ENCODE results near the gene PRIM1. TPM values are rescaled to one million over a fixed set of nuclear protein-coding genes. Genes with fewer than 3 reads are reported as not detected.
"Not testable (repeated sequence)": the region's sequence is repeated elsewhere in the genome, so short reads cannot be mapped to it uniquely, and the experiment has no call there.

PRIM1 gene
- total RNA-seq = 9.3 TPM
- long read RNA-seq, partial matches to known transcripts = 1 of 5 reads
- long read RNA-seq, other reads (novel, unspliced or antisense) = 2 of 5 reads

DNA sequence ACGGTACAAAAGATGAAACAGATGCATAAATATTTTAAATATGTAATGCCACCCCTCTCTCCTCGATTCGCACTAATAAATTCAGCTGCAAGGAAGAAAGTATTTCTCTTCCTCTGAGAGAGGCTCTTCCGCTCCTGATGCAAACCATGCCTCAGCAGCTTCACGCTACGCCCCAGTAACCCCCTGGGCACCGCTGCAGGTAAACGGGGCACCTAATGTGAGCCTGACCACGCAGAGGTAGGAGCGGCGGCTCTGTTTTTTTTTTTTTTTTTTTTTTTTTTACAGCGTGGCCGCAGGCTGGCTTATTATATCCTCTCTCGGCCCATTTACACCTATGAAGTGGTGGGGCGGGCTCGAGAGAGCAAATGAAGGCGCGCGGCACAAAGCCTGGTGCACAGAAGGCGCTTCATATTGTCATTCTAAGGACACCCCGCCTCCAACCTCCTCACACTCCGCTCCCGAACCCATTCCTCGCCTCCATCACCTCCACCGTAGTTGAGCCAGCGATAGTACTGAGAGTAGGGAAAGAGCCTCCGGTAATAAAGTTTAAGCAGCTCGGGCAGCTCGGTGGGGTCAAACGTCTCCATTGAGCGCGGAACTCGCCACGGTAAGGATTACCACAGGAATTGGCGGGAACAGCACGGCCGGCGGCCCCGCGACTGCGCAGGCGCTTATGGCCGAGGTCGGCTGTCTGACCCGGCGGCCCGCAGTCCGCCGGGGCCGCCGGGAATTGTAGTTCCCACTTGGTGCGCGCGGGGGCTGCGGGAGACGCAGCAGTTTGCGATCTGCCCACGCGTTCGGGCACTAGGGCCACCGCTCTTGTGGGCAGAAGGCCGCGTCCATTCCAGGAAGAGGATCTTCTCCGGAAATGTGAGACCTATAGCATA, at the start of gene PRIM1:
Gene PRIM1, minus strand, starts transcription at position 612 of the 887 bp plus-strand sequence. Its CDS starts 25 bp downstream, at position 587.
- Histone ChIP-seq H3K4me3 (peak within 1 kb of the TSS; percentile 79), H3K36me3 (peaks cover 10% of the 10 kb centered on the region), H3K27ac (peak within 1 kb of the TSS; percentile 33), H3K27me3 (no peaks in the 10 kb centered on the region), H3K4me1 (peaks cover 17% of the 10 kb centered on the region), H3K9me3 (no peaks in the 10 kb centered on the region)
- intact Hi-C loops (cut with DNase I) = no loop called here
- TF ChIP-seq, protein P1, sequence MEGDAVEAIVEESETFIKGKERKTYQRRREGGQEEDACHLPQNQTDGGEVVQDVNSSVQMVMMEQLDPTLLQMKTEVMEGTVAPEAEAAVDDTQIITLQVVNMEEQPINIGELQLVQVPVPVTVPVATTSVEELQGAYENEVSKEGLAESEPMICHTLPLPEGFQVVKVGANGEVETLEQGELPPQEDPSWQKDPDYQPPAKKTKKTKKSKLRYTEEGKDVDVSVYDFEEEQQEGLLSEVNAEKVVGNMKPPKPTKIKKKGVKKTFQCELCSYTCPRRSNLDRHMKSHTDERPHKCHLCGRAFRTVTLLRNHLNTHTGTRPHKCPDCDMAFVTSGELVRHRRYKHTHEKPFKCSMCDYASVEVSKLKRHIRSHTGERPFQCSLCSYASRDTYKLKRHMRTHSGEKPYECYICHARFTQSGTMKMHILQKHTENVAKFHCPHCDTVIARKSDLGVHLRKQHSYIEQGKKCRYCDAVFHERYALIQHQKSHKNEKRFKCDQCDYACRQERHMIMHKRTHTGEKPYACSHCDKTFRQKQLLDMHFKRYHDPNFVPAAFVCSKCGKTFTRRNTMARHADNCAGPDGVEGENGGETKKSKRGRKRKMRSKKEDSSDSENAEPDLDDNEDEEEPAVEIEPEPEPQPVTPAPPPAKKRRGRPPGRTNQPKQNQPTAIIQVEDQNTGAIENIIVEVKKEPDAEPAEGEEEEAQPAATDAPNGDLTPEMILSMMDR (IDR thresholded peaks at IDR 0.05) = peak; percentile 26
- DNase-seq (peak; percentile 93), ATAC-seq (peak; percentile 98)

GRCh38 chr12:56800221-56800620, 48.1 kb upstream of the PRIM1 start:
- Histone ChIP-seq H3K27ac (no peak overlapping the region), H3K9me3 (no peaks in the 10 kb centered on the region), H3K27me3 (no peaks in the 10 kb centered on the region), H3K4me1 (no peaks in the 10 kb centered on the region), H3K4me3 (no peak overlapping the region), H3K36me3 (no peaks in the 10 kb centered on the region)
- TF ChIP-seq, protein P1 (IDR thresholded peaks at IDR 0.05) = no peak
- no peak for ATAC-seq
- intact Hi-C loops (cut with DNase I) = no loop called here
- DNase-seq = no peak

GRCh38 chr12:56799345-56799744, 47.2 kb upstream of the PRIM1 start:
- H3K36me3 ChIP-seq; H3K9me3 ChIP-seq; H3K27ac ChIP-seq; H3K27me3 ChIP-seq; intact Hi-C loops (cut with DNase I); H3K4me1 ChIP-seq; ATAC-seq; DNase-seq; H3K4me3 ChIP-seq: not testable (repeated sequence)

DNA sequence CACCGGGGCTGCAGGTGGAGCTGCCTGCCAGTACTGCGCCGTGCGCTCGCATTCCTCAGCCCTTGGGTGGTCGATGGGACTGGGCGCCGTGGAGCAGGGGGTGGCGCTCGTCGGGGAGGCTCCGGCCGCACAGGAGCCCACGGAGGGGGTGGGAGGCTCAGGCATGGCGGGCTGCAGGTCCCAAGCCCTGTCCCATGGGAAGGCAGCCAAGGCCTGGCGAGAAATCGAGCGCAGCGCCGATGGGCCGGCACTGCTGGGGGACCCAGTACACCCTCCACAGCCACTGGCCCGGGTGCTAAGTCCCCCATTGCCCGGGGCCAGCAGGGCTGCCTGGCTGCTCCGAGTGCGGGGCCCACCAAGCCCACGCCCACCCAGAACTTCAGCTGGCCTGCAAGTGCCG, 43.7 kb upstream of the PRIM1 start:
- H3K9me3 ChIP-seq; intact Hi-C loops (cut with DNase I); H3K27me3 ChIP-seq; H3K4me1 ChIP-seq; H3K27ac ChIP-seq; DNase-seq; H3K4me3 ChIP-seq; H3K36me3 ChIP-seq; ATAC-seq: not testable (repeated sequence)

DNA sequence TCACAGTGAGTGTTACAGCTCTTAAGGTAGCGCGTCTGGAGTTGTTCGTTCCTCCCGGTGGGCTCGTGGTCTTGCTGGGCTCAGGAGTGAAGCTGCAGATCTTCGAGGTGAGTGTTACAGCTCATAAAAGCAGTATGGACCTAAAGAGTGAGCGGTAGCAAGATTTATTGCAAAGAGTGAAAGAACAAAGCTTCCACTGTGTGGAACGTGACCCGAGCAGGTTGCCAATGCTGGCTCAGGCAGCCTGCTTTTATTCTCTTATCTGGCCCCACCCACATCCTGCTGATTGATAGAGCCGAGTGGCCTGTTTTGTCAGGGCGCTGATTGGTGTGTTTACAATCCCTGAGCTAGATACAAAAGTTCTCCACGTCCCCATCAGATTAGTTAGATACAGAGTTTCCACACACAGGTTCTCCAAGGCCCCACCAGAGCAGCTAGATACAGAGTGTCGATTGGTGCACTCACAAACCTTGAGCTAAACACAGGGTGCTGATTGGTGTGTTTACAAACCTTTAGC, 43.0 kb upstream of the PRIM1 start:
- H3K36me3 ChIP-seq; DNase-seq; ATAC-seq; H3K27me3 ChIP-seq; H3K4me3 ChIP-seq; H3K27ac ChIP-seq; H3K4me1 ChIP-seq; H3K9me3 ChIP-seq; intact Hi-C loops (cut with DNase I): not testable (repeated sequence)

GRCh38 chr12:56793124-56793523, 41.0 kb upstream of the PRIM1 start:
- intact Hi-C loops (cut with DNase I); H3K27ac ChIP-seq; H3K9me3 ChIP-seq; DNase-seq; ATAC-seq; H3K27me3 ChIP-seq; H3K4me1 ChIP-seq; H3K4me3 ChIP-seq; H3K36me3 ChIP-seq: not testable (repeated sequence)

DNA sequence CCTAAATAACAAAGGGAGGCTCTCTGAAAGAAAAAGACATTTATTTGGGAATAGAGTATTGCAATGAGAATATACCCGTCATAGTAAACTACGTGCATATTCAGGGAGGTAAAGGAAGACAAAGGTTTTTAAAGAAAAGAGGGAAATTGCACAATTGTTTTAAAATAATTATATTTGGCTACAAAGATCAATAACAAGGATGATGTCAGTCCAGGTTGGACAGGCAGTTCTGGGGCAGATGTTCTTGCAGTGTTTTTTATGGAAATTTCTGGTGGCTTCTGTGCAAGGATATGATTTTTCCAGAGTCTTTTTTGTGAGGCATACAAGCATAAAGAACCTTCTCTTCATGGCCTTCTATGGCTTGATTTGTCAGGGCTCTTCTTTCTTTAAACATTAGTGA, 40.6 kb upstream of the PRIM1 start:
- DNase-seq (no peak), ATAC-seq (no peak)

GRCh38 chr12:56789429-56789828, 37.3 kb upstream of the PRIM1 start:
- H3K4me1 ChIP-seq; H3K4me3 ChIP-seq; ATAC-seq; H3K9me3 ChIP-seq; H3K27me3 ChIP-seq; H3K27ac ChIP-seq; intact Hi-C loops (cut with DNase I); H3K36me3 ChIP-seq; DNase-seq: not testable (repeated sequence)

More for the DNA sequence above, 40.6 kb upstream of the PRIM1 start:
- H3K27ac ChIP-seq = no peak overlapping the region
- intact Hi-C loops (cut with DNase I) = no loop called here
- H3K9me3 ChIP-seq = no peaks in the 10 kb centered on the region
- no peaks in the 10 kb centered on the region for H3K4me1 ChIP-seq
- H3K36me3 ChIP-seq = no peaks in the 10 kb centered on the region
- TF ChIP-seq, protein P1 (IDR thresholded peaks at IDR 0.05) = no peak
- H3K4me3 ChIP-seq = no peak overlapping the region
- no peaks in the 10 kb centered on the region for H3K27me3 ChIP-seq
